ENCODE data around the gene TMEM178B.

TMEM178B gene

GRCh38 chr7:141356161-141356560 is 282.3 kb downstream of the TMEM178B start:
- TF ChIP-seq CTCF (conservative IDR thresholded peaks at IDR 0.05; ENCODE audit: control insufficient read depth, insufficient read depth, low read depth, low read length), result no peak
- H3K4me3 ChIP-seq (ENCODE audit: control insufficient read depth, low read depth, low read length), result no peak overlapping the region
- DNase-seq (ENCODE audit: low read depth), result peak; percentile 74

GRCh38 chr7:141358386-141358785 is 284.5 kb downstream of the TMEM178B start:
- no peak for DNase-seq (ENCODE audit: low read depth)
- TF ChIP-seq CTCF (conservative IDR thresholded peaks at IDR 0.05; ENCODE audit: control insufficient read depth, insufficient read depth, low read depth, low read length), result no peak
- no peak overlapping the region for H3K4me3 ChIP-seq (ENCODE audit: control insufficient read depth, low read depth, low read length)

- TF ChIP-seq CTCF (conservative IDR thresholded peaks at IDR 0.05; ENCODE audit: control insufficient read depth, insufficient read depth, low read depth, low read length), result no peak
- no peak overlapping the region for H3K4me3 ChIP-seq (ENCODE audit: control insufficient read depth, low read depth, low read length)
- DNase-seq (ENCODE audit: low read depth), result no peak
These were observed 285.4 kb downstream of the TMEM178B start for GRCh38 chr7:141359262-141359661.

GRCh38 chr7:141359740-141360415 is 286.0 kb downstream of the TMEM178B start:
- TF ChIP-seq CTCF (conservative IDR thresholded peaks at IDR 0.05; ENCODE audit: control insufficient read depth, insufficient read depth, low read depth, low read length), result no peak
- DNase-seq (ENCODE audit: low read depth), result peak; percentile 49
- H3K4me3 ChIP-seq (ENCODE audit: control insufficient read depth, low read depth, low read length), result no peak overlapping the region

- DNase-seq (ENCODE audit: low read depth), result no peak
- no peak overlapping the region for H3K4me3 ChIP-seq (ENCODE audit: control insufficient read depth, low read depth, low read length)
- no peak for TF ChIP-seq CTCF (conservative IDR thresholded peaks at IDR 0.05; ENCODE audit: control insufficient read depth, insufficient read depth, low read depth, low read length)
These were observed 286.5 kb downstream of the TMEM178B start for GRCh38 chr7:141360416-141360760.

GRCh38 chr7:141360803-141361202 is 286.9 kb downstream of the TMEM178B start:
- no peak overlapping the region for H3K4me3 ChIP-seq (ENCODE audit: control insufficient read depth, low read depth, low read length)
- no peak for TF ChIP-seq CTCF (conservative IDR thresholded peaks at IDR 0.05; ENCODE audit: control insufficient read depth, insufficient read depth, low read depth, low read length)
- no peak for DNase-seq (ENCODE audit: low read depth)

- TF ChIP-seq CTCF (conservative IDR thresholded peaks at IDR 0.05; ENCODE audit: control insufficient read depth, insufficient read depth, low read depth, low read length), result no peak
- no peak overlapping the region for H3K4me3 ChIP-seq (ENCODE audit: control insufficient read depth, low read depth, low read length)
- no peak for DNase-seq (ENCODE audit: low read depth)
These were observed 287.6 kb downstream of the TMEM178B start for GRCh38 chr7:141361479-141361878.
